AG09309 (cell line): ENCODE results near the gene SGO2.

Experiments used
- DNase-seq: peaks from one replicate; pipeline ENCODE4 v3.0.0-alpha.2; 2010; ENCODE audit warnings: low read depth
- H3K4me3 ChIP-seq: 2 replicates; pipeline ENCODE4 v1.5.1; 2011; ENCODE audit warnings: mild to moderate bottlenecking, low read depth, low read length, moderate library complexity; ENCODE audit not compliant: control insufficient read depth
- CTCF ChIP-seq: IDR thresholded peaks from 2 replicates; pipeline ENCODE4 v1.5.1; 2011; ENCODE audit warnings: mild to moderate bottlenecking, low read depth, low read length, inconsistent platforms; ENCODE audit not compliant: insufficient read depth, control insufficient read depth; ENCODE audit errors: missing control alignments

SGO2 gene

GRCh38 chr2:200498402-200499162 lies 27.4 kb upstream of the SGO2 start:
- TF ChIP-seq CTCF, result no peak
- DNase-seq, result no peak
- no peak overlapping the region for H3K4me3 ChIP-seq

- no peak for DNase-seq
- TF ChIP-seq CTCF, result no peak
- no peak overlapping the region for H3K4me3 ChIP-seq
Observed at GRCh38 chr2:200502196-200502595, 23.8 kb upstream of the SGO2 start.

GRCh38 chr2:200506679-200507078 lies 19.3 kb upstream of the SGO2 start:
- no peak overlapping the region for H3K4me3 ChIP-seq
- no peak for DNase-seq
- TF ChIP-seq CTCF, result no peak

GRCh38 chr2:200507179-200507578 lies 18.8 kb upstream of the SGO2 start:
- H3K4me3 ChIP-seq, result no peak overlapping the region
- no peak for DNase-seq
- no peak for TF ChIP-seq CTCF

GRCh38 chr2:200509235-200509611 lies 16.8 kb upstream of the SGO2 start:
- TF ChIP-seq CTCF, result no peak
- peak overlapping the region; percentile 83 for H3K4me3 ChIP-seq
- DNase-seq, result no peak

GRCh38 chr2:200509612-200510433 lies 16.2 kb upstream of the SGO2 start, which contains the start of gene KCTD18:
KCTD18 (minus strand) TSS chr2:200510068; CDS start chr2:200507016, 3,052 bp downstream.
- DNase-seq, result peak; percentile 28
- H3K4me3 ChIP-seq, result peak within 1 kb of the TSS; percentile 83
- TF ChIP-seq CTCF, result peak; percentile 71
